SK-N-SH treated with all-trans-retinoic acid at 6 μM for 48 hours (cell line): ENCODE measurements around the gene SMARCA2.

ENCODE experiments used
- ATAC-seq: fragments of 200-7000 bp; cut with Tn5 transposase; 3 replicates; pipeline ENCODE4 v1.9.1; 2020; ENCODE audit warnings: mild to moderate bottlenecking, moderate library complexity
- ARNTL ChIP-seq: fragments of 450-650 bp; formaldehyde crosslinking; IDR thresholded peaks from 2 replicates; pipeline ENCODE4 v1.5.0; 2020; ENCODE audit warnings: low read depth, mild to moderate bottlenecking, moderate library complexity, borderline replicate concordance
- BACH2 ChIP-seq: fragments of 250-450 bp; sonication (Bioruptor Pico); IDR thresholded peaks from 2 replicates; pipeline ENCODE4 v1.9.0; 2021; ENCODE audit warnings: mild to moderate bottlenecking, borderline replicate concordance
- CREB5 ChIP-seq: fragments of 250-450 bp; sonication (Bioruptor Pico); IDR thresholded peaks from 2 replicates; pipeline ENCODE4 v1.5.1; 2020; ENCODE audit warnings: low read depth, mild to moderate bottlenecking, moderate library complexity
- CSDC2 ChIP-seq: fragments of 250-450 bp; sonication (Bioruptor Pico); IDR thresholded peaks from 2 replicates; pipeline ENCODE4 v1.5.0; 2020; ENCODE audit warnings: mild to moderate bottlenecking, moderate library complexity
- ESRRG ChIP-seq: fragments of 250-450 bp; sonication (Bioruptor Pico); IDR thresholded peaks from 2 replicates; pipeline ENCODE4 v1.6.1; 2021; ENCODE audit warnings: mild to moderate bottlenecking
- GLIS3 ChIP-seq: fragments of 250-450 bp; sonication (Bioruptor Pico); IDR thresholded peaks from 2 replicates; pipeline ENCODE4 v1.5.0; 2020; ENCODE audit warnings: mild to moderate bottlenecking, moderate library complexity
- ISL1 ChIP-seq: fragments of 250-450 bp; sonication (Bioruptor Pico); IDR thresholded peaks from 2 replicates; pipeline ENCODE4 v2.1.2; 2022; ENCODE audit warnings: mild to moderate bottlenecking, moderate library complexity
- OSR1 ChIP-seq: fragments of 250-450 bp; sonication (Bioruptor Pico); IDR thresholded peaks from 2 replicates; pipeline ENCODE4 v1.8.0; 2022; ENCODE audit warnings: moderate library complexity, mild to moderate bottlenecking, inconsistent platforms
- PPARA ChIP-seq: fragments of 250-450 bp; sonication (Bioruptor Pico); IDR thresholded peaks from 2 replicates; pipeline ENCODE4 v1.5.0; 2020; ENCODE audit warnings: mild to moderate bottlenecking, borderline replicate concordance
- RARB ChIP-seq: fragments of 250-450 bp; sonication (Bioruptor Pico); IDR thresholded peaks from 2 replicates; pipeline ENCODE4 v1.8.0; 2021; ENCODE audit warnings: mild to moderate bottlenecking, moderate library complexity
- SNAI2 ChIP-seq: fragments of 250-450 bp; sonication (Bioruptor Pico); IDR thresholded peaks from 2 replicates; pipeline ENCODE4 v1.5.0; 2020; ENCODE audit warnings: mild to moderate bottlenecking, moderate library complexity
- TCF4 ChIP-seq: fragments of 250-450 bp; sonication (Bioruptor Pico); IDR thresholded peaks from 2 replicates; pipeline ENCODE4 v1.8.0; 2021; ENCODE audit warnings: mild to moderate bottlenecking, moderate library complexity, borderline replicate concordance
- TOX ChIP-seq: fragments of 250-450 bp; sonication (Bioruptor Pico); IDR thresholded peaks from 2 replicates; pipeline ENCODE4 v1.8.0; 2021; ENCODE audit warnings: mild to moderate bottlenecking, moderate library complexity, borderline replicate concordance
- ZC3H10 ChIP-seq: fragments of 250-450 bp; sonication (Bioruptor Pico); IDR thresholded peaks from 2 replicates; pipeline ENCODE4 v1.5.1; 2021; ENCODE audit warnings: mild to moderate bottlenecking, moderate library complexity
- ZFP3 ChIP-seq: fragments of 250-450 bp; sonication (Bioruptor Pico); IDR thresholded peaks from 2 replicates; pipeline ENCODE4 v1.5.0; 2020; ENCODE audit warnings: mild to moderate bottlenecking, moderate library complexity
- ZFP30 ChIP-seq: fragments of 450-650 bp; formaldehyde crosslinking; IDR thresholded peaks from 2 replicates; pipeline ENCODE4 v1.5.0; 2022; ENCODE audit warnings: mild to moderate bottlenecking, moderate library complexity
- ZNF565 ChIP-seq: fragments of 450-650 bp; formaldehyde crosslinking; conservative IDR thresholded peaks from 2 replicates; pipeline ENCODE4 v1.5.0; 2020; ENCODE audit warnings: low read depth, mild to moderate bottlenecking, moderate library complexity
- ZNF70 ChIP-seq: fragments of 450-650 bp; formaldehyde crosslinking; IDR thresholded peaks from 2 replicates; pipeline ENCODE4 v1.5.0; 2020; ENCODE audit warnings: mild to moderate bottlenecking, moderate library complexity
- ZNF8 ChIP-seq: fragments of 450-650 bp; formaldehyde crosslinking; IDR thresholded peaks from 2 replicates; pipeline ENCODE4 v1.5.0; 2020; ENCODE audit warnings: mild to moderate bottlenecking, moderate library complexity
- TF ChIP-seq, protein P1 (sequence below): fragments of 250-450 bp; sonication (Bioruptor Pico); IDR thresholded peaks from 2 replicates; pipeline ENCODE4 v1.8.0; 2020; ENCODE audit warnings: mild to moderate bottlenecking, moderate library complexity, borderline replicate concordance
- TF ChIP-seq, protein P2 (sequence below): fragments of 250-450 bp; sonication (Bioruptor Pico); IDR thresholded peaks from 2 replicates; pipeline ENCODE4 v1.5.0; 2020; ENCODE audit warnings: mild to moderate bottlenecking, moderate library complexity
- TF ChIP-seq, protein P3 (sequence below): fragments of 250-450 bp; sonication (Bioruptor Pico); IDR thresholded peaks from 2 replicates; pipeline ENCODE4 v1.5.1; 2021; ENCODE audit warnings: mild to moderate bottlenecking, moderate library complexity
- TF ChIP-seq, protein P4 (sequence below): fragments of 250-450 bp; sonication (Bioruptor Pico); IDR thresholded peaks from 2 replicates; pipeline ENCODE4 v1.8.0; 2021; ENCODE audit warnings: low read depth, mild to moderate bottlenecking, moderate library complexity, borderline replicate concordance

SMARCA2 gene

GRCh38 chr9:2192356-2192979, 177.3 kb downstream of the SMARCA2 start:
- TF ChIP-seq CSDC2 (CRISPR knock-in tag) (no peak), ZNF8 (CRISPR knock-in tag) (no peak), ZNF70 (no peak), ARNTL (CRISPR knock-in tag) (no peak), ZC3H10 (no peak), RARB (CRISPR knock-in tag) (no peak), PPARA (no peak), ISL1 (CRISPR knock-in tag) (no peak), ZFP30 (CRISPR knock-in tag) (no peak), GLIS3 (CRISPR knock-in tag) (no peak), TOX (no peak), CREB5 (CRISPR knock-in tag) (no peak), ESRRG (CRISPR knock-in tag) (no peak), ZNF565 (CRISPR knock-in tag) (no peak), TCF4 (no peak), SNAI2 (CRISPR knock-in tag) (no peak)
- TF ChIP-seq, protein P1, sequence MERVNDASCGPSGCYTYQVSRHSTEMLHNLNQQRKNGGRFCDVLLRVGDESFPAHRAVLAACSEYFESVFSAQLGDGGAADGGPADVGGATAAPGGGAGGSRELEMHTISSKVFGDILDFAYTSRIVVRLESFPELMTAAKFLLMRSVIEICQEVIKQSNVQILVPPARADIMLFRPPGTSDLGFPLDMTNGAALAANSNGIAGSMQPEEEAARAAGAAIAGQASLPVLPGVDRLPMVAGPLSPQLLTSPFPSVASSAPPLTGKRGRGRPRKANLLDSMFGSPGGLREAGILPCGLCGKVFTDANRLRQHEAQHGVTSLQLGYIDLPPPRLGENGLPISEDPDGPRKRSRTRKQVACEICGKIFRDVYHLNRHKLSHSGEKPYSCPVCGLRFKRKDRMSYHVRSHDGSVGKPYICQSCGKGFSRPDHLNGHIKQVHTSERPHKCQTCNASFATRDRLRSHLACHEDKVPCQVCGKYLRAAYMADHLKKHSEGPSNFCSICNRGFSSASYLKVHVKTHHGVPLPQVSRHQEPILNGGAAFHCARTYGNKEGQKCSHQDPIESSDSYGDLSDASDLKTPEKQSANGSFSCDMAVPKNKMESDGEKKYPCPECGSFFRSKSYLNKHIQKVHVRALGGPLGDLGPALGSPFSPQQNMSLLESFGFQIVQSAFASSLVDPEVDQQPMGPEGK (CRISPR knock-in tag): no peak
- TF ChIP-seq, protein P2, sequence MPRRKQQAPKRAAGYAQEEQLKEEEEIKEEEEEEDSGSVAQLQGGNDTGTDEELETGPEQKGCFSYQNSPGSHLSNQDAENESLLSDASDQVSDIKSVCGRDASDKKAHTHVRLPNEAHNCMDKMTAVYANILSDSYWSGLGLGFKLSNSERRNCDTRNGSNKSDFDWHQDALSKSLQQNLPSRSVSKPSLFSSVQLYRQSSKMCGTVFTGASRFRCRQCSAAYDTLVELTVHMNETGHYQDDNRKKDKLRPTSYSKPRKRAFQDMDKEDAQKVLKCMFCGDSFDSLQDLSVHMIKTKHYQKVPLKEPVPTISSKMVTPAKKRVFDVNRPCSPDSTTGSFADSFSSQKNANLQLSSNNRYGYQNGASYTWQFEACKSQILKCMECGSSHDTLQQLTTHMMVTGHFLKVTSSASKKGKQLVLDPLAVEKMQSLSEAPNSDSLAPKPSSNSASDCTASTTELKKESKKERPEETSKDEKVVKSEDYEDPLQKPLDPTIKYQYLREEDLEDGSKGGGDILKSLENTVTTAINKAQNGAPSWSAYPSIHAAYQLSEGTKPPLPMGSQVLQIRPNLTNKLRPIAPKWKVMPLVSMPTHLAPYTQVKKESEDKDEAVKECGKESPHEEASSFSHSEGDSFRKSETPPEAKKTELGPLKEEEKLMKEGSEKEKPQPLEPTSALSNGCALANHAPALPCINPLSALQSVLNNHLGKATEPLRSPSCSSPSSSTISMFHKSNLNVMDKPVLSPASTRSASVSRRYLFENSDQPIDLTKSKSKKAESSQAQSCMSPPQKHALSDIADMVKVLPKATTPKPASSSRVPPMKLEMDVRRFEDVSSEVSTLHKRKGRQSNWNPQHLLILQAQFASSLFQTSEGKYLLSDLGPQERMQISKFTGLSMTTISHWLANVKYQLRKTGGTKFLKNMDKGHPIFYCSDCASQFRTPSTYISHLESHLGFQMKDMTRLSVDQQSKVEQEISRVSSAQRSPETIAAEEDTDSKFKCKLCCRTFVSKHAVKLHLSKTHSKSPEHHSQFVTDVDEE (CRISPR knock-in tag): no peak
- TF ChIP-seq, protein P3, sequence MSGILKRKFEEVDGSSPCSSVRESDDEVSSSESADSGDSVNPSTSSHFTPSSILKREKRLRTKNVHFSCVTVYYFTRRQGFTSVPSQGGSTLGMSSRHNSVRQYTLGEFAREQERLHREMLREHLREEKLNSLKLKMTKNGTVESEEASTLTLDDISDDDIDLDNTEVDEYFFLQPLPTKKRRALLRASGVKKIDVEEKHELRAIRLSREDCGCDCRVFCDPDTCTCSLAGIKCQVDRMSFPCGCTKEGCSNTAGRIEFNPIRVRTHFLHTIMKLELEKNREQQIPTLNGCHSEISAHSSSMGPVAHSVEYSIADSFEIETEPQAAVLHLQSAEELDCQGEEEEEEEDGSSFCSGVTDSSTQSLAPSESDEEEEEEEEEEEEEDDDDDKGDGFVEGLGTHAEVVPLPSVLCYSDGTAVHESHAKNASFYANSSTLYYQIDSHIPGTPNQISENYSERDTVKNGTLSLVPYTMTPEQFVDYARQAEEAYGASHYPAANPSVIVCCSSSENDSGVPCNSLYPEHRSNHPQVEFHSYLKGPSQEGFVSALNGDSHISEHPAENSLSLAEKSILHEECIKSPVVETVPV (CRISPR knock-in tag): no peak
- no peak for ATAC-seq

DNA sequence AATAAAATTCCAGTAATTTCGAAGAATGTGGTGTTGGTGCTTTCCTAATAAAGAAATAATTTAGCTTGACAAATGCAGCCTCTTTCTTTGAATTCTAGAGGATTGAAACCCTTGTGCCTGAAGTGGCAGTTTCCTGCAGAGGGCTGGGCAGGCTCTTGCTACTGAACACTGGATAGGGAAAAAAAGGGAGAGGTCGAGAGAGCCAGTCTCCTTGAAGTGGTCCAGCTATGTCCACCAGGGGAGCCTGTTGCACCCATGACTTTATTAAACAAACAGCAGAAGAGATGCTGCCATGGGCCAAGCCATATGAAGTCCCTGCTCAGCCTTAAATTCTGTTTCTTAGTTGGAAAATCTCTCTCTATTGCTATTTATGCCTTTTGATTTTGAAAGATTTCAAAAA, 178.4 kb downstream of the SMARCA2 start:
- TF ChIP-seq PPARA (no peak), ZNF8 (CRISPR knock-in tag) (no peak), GLIS3 (CRISPR knock-in tag) (no peak), ISL1 (CRISPR knock-in tag) (no peak), ZNF565 (CRISPR knock-in tag) (no peak), ZFP30 (CRISPR knock-in tag) (no peak), ZFP3 (no peak), CSDC2 (CRISPR knock-in tag) (no peak), BACH2 (CRISPR knock-in tag) (no peak), TOX (no peak), SNAI2 (CRISPR knock-in tag) (no peak), ARNTL (CRISPR knock-in tag) (no peak), OSR1 (CRISPR knock-in tag) (no peak)
- TF ChIP-seq, protein P4, sequence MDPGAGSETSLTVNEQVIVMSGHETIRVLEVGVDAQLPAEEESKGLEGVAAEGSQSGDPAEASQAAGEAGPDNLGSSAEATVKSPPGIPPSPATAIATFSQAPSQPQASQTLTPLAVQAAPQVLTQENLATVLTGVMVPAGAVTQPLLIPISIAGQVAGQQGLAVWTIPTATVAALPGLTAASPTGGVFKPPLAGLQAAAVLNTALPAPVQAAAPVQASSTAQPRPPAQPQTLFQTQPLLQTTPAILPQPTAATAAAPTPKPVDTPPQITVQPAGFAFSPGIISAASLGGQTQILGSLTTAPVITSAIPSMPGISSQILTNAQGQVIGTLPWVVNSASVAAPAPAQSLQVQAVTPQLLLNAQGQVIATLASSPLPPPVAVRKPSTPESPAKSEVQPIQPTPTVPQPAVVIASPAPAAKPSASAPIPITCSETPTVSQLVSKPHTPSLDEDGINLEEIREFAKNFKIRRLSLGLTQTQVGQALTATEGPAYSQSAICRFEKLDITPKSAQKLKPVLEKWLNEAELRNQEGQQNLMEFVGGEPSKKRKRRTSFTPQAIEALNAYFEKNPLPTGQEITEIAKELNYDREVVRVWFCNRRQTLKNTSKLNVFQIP (CRISPR knock-in tag): no peak
- TF ChIP-seq, protein P3 (CRISPR knock-in tag): no peak
- TF ChIP-seq, protein P2 (CRISPR knock-in tag): no peak
- TF ChIP-seq, all 23 proteins: peak for 0
- no peak for ATAC-seq
